ENCODE results near the gene ARMCX2.
"Not testable (repeated sequence)": the region's sequence is repeated elsewhere in the genome, so short reads cannot be mapped to it uniquely, and the experiment has no call there.

ARMCX2 gene

GRCh38 chrX:101656817-101657216 is 2.8 kb downstream of the ARMCX2 start:
- DNase-seq (ENCODE audit: extremely low spot score): no peak
- ChIA-PET CTCF (no interaction called here), POLR2A (no interaction called here)
- TF ChIP-seq TARDBP (IDR thresholded peaks at IDR 0.05) (no peak), ARNT (IDR thresholded peaks at IDR 0.05) (no peak), FOXA1 (IDR thresholded peaks at IDR 0.05) (no peak), HDGF (IDR thresholded peaks at IDR 0.05; ENCODE audit: borderline replicate concordance) (no peak), SUZ12 (IDR thresholded peaks at IDR 0.05) (no peak), LEF1 (IDR thresholded peaks at IDR 0.05; ENCODE audit: borderline replicate concordance) (no peak), FOXM1 (IDR thresholded peaks at IDR 0.05; ENCODE audit: borderline replicate concordance) (no peak), ELF4 (IDR thresholded peaks at IDR 0.05) (no peak), NFRKB (IDR thresholded peaks at IDR 0.05) (no peak), FOXK2 (IDR thresholded peaks at IDR 0.05) (no peak), BHLHE40 (IDR thresholded peaks at IDR 0.05; ENCODE audit: borderline replicate concordance) (no peak), CTBP1 (IDR thresholded peaks at IDR 0.05; ENCODE audit: borderline replicate concordance) (no peak), PKNOX1 (IDR thresholded peaks at IDR 0.05) (no peak)

GRCh38 chrX:101655534-101655933 is 4.1 kb downstream of the ARMCX2 start:
- ChIA-PET POLR2A (no interaction called here), CTCF (no interaction called here)
- no peak for TF ChIP-seq CTBP1 (IDR thresholded peaks at IDR 0.05; ENCODE audit: borderline replicate concordance)
- no peak for TF ChIP-seq ZNF384 (IDR thresholded peaks at IDR 0.05)
- TF ChIP-seq FOXA1 (IDR thresholded peaks at IDR 0.05): no peak
- TF ChIP-seq HDGF (IDR thresholded peaks at IDR 0.05; ENCODE audit: borderline replicate concordance): no peak
- no peak for DNase-seq (ENCODE audit: extremely low spot score)

- DNase-seq (ENCODE audit: extremely low spot score); POLR2A ChIA-PET; CTCF ChIA-PET: not testable (repeated sequence)
Observed at GRCh38 chrX:101647716-101648115, 11.9 kb downstream of the ARMCX2 start.

GRCh38 chrX:101642093-101642492 is 17.6 kb downstream of the ARMCX2 start:
- CTCF ChIA-PET: no interaction called here
- DNase-seq (ENCODE audit: extremely low spot score): no peak

GRCh38 chrX:101639583-101639982 is 20.1 kb downstream of the ARMCX2 start:
- TF ChIP-seq ELF4 (IDR thresholded peaks at IDR 0.05): no peak
- no peak for TF ChIP-seq BHLHE40 (IDR thresholded peaks at IDR 0.05; ENCODE audit: borderline replicate concordance)
- no peak for TF ChIP-seq PKNOX1 (IDR thresholded peaks at IDR 0.05)
- TF ChIP-seq SP1 (IDR thresholded peaks at IDR 0.05): no peak
- no peak for TF ChIP-seq HDGF (IDR thresholded peaks at IDR 0.05; ENCODE audit: borderline replicate concordance)
- TF ChIP-seq SUZ12 (IDR thresholded peaks at IDR 0.05): no peak
- TF ChIP-seq FOXK2 (IDR thresholded peaks at IDR 0.05): no peak
- TF ChIP-seq NFRKB (IDR thresholded peaks at IDR 0.05): no peak
- TF ChIP-seq TARDBP (IDR thresholded peaks at IDR 0.05): no peak
- TF ChIP-seq ARNT (IDR thresholded peaks at IDR 0.05): no peak
- ChIA-PET CTCF (no interaction called here), POLR2A (no interaction called here)
- DNase-seq (ENCODE audit: extremely low spot score): no peak

More at GRCh38 chrX:101642093-101642492, 17.6 kb downstream of the ARMCX2 start:
- POLR2A ChIA-PET: no interaction called here
- TF ChIP-seq FOXK2 (IDR thresholded peaks at IDR 0.05) (no peak), PKNOX1 (IDR thresholded peaks at IDR 0.05) (no peak), SUZ12 (IDR thresholded peaks at IDR 0.05) (no peak), CTBP1 (IDR thresholded peaks at IDR 0.05; ENCODE audit: borderline replicate concordance) (no peak), ZNF384 (IDR thresholded peaks at IDR 0.05) (no peak), ARNT (IDR thresholded peaks at IDR 0.05) (no peak), NFRKB (IDR thresholded peaks at IDR 0.05) (no peak), SP1 (IDR thresholded peaks at IDR 0.05) (no peak), TARDBP (IDR thresholded peaks at IDR 0.05) (no peak), ELF4 (IDR thresholded peaks at IDR 0.05) (no peak), FOXM1 (IDR thresholded peaks at IDR 0.05; ENCODE audit: borderline replicate concordance) (no peak), BHLHE40 (IDR thresholded peaks at IDR 0.05; ENCODE audit: borderline replicate concordance) (no peak), HDGF (IDR thresholded peaks at IDR 0.05; ENCODE audit: borderline replicate concordance) (no peak), FOXA1 (IDR thresholded peaks at IDR 0.05) (no peak), L3MBTL2 (conservative IDR thresholded peaks at IDR 0.05) (no peak), LEF1 (IDR thresholded peaks at IDR 0.05; ENCODE audit: borderline replicate concordance) (no peak)

- DNase-seq (ENCODE audit: extremely low spot score): peak; percentile 27
- ChIA-PET POLR2A (no interaction called here), CTCF (no interaction called here)
- 0 out of 2 replicates have a peak, but pooled peaks have one; percentile 3 for TF ChIP-seq FOXM1 (IDR thresholded peaks at IDR 0.05; ENCODE audit: borderline replicate concordance)
- TF ChIP-seq L3MBTL2 (conservative IDR thresholded peaks at IDR 0.05): no peak
Observed at GRCh38 chrX:101619364-101619763, 40.3 kb downstream of the ARMCX2 start.
